ENCODE results near the gene SLC2A9.
"Not testable (repeated sequence)": the region's sequence is repeated elsewhere in the genome, so short reads cannot be mapped to it uniquely, and the experiment has no call there.

Gene SLC2A9

GRCh38 chr4:9983211-9983610 is 38.1 kb downstream of the SLC2A9 start:
- ATAC-seq: no peak
- TF ChIP-seq ZFP3 (CRISPR knock-in tag; IDR thresholded peaks at IDR 0.05) (no peak), ZNF565 (CRISPR knock-in tag; conservative IDR thresholded peaks at IDR 0.05; ENCODE audit: low read depth) (no peak), ZNF8 (CRISPR knock-in tag; IDR thresholded peaks at IDR 0.05) (no peak), ARNTL (CRISPR knock-in tag; IDR thresholded peaks at IDR 0.05; ENCODE audit: borderline replicate concordance, low read depth) (no peak), TOX (CRISPR knock-in tag; IDR thresholded peaks at IDR 0.05; ENCODE audit: borderline replicate concordance) (no peak), RARB (CRISPR knock-in tag; IDR thresholded peaks at IDR 0.05) (no peak), TCF4 (CRISPR knock-in tag; IDR thresholded peaks at IDR 0.05; ENCODE audit: borderline replicate concordance) (no peak)
- TF ChIP-seq, protein P1, sequence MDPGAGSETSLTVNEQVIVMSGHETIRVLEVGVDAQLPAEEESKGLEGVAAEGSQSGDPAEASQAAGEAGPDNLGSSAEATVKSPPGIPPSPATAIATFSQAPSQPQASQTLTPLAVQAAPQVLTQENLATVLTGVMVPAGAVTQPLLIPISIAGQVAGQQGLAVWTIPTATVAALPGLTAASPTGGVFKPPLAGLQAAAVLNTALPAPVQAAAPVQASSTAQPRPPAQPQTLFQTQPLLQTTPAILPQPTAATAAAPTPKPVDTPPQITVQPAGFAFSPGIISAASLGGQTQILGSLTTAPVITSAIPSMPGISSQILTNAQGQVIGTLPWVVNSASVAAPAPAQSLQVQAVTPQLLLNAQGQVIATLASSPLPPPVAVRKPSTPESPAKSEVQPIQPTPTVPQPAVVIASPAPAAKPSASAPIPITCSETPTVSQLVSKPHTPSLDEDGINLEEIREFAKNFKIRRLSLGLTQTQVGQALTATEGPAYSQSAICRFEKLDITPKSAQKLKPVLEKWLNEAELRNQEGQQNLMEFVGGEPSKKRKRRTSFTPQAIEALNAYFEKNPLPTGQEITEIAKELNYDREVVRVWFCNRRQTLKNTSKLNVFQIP (CRISPR knock-in tag; IDR thresholded peaks at IDR 0.05; ENCODE audit: borderline replicate concordance, low read depth): no peak

- not testable (repeated sequence) for ATAC-seq
These were observed 39.4 kb downstream of the SLC2A9 start for GRCh38 chr4:9981899-9982298.

DNA sequence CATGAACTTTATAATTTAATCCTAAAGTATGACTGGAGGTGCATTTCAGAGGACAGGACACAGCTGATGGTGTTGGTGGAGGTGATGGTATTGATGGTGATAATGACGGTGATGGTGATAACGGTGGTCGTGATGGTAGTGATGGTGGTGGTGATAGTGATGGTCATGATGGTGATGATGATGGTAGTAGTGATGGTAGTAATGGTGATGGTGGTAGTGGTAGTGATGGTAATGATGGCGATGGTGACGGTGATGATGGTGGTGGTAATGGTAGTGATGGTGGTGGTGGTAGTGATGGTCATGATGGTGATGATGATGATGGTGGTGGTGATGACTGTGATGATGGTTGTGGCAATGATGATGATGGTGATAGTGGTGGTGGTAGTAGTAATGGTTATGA is 40.4 kb downstream of the SLC2A9 start:
- ATAC-seq: no peak
- TF ChIP-seq TOX (CRISPR knock-in tag; IDR thresholded peaks at IDR 0.05; ENCODE audit: borderline replicate concordance): no peak
- TF ChIP-seq ZFP30 (CRISPR knock-in tag; IDR thresholded peaks at IDR 0.05): no peak
- no peak for TF ChIP-seq TSHZ2 (CRISPR knock-in tag; IDR thresholded peaks at IDR 0.05)
- TF ChIP-seq, protein P2, sequence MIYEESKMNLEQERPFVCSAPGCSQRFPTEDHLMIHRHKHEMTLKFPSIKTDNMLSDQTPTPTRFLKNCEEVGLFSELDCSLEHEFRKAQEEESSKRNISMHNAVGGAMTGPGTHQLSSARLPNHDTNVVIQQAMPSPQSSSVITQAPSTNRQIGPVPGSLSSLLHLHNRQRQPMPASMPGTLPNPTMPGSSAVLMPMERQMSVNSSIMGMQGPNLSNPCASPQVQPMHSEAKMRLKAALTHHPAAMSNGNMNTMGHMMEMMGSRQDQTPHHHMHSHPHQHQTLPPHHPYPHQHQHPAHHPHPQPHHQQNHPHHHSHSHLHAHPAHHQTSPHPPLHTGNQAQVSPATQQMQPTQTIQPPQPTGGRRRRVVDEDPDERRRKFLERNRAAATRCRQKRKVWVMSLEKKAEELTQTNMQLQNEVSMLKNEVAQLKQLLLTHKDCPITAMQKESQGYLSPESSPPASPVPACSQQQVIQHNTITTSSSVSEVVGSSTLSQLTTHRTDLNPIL (CRISPR knock-in tag; IDR thresholded peaks at IDR 0.05; ENCODE audit: low read depth): no peak
- TF ChIP-seq ESRRG (CRISPR knock-in tag; IDR thresholded peaks at IDR 0.05): no peak
- TF ChIP-seq ZNF8 (CRISPR knock-in tag; IDR thresholded peaks at IDR 0.05): no peak
- TF ChIP-seq CSDC2 (CRISPR knock-in tag; IDR thresholded peaks at IDR 0.05): no peak
- no peak for TF ChIP-seq ZFP3 (CRISPR knock-in tag; IDR thresholded peaks at IDR 0.05)
- TF ChIP-seq GLIS3 (CRISPR knock-in tag; IDR thresholded peaks at IDR 0.05): no peak
- no peak for TF ChIP-seq BACH2 (CRISPR knock-in tag; IDR thresholded peaks at IDR 0.05; ENCODE audit: borderline replicate concordance)
- TF ChIP-seq ZC3H10 (CRISPR knock-in tag; IDR thresholded peaks at IDR 0.05): no peak
- TF ChIP-seq ISL1 (CRISPR knock-in tag; IDR thresholded peaks at IDR 0.05): no peak
- TF ChIP-seq CSRNP3 (CRISPR knock-in tag; IDR thresholded peaks at IDR 0.05): no peak
- TF ChIP-seq, protein P3, sequence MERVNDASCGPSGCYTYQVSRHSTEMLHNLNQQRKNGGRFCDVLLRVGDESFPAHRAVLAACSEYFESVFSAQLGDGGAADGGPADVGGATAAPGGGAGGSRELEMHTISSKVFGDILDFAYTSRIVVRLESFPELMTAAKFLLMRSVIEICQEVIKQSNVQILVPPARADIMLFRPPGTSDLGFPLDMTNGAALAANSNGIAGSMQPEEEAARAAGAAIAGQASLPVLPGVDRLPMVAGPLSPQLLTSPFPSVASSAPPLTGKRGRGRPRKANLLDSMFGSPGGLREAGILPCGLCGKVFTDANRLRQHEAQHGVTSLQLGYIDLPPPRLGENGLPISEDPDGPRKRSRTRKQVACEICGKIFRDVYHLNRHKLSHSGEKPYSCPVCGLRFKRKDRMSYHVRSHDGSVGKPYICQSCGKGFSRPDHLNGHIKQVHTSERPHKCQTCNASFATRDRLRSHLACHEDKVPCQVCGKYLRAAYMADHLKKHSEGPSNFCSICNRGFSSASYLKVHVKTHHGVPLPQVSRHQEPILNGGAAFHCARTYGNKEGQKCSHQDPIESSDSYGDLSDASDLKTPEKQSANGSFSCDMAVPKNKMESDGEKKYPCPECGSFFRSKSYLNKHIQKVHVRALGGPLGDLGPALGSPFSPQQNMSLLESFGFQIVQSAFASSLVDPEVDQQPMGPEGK (CRISPR knock-in tag; IDR thresholded peaks at IDR 0.05; ENCODE audit: borderline replicate concordance): no peak
- no peak for TF ChIP-seq ZNF70 (CRISPR knock-in tag; IDR thresholded peaks at IDR 0.05)
- TF ChIP-seq ZNF565 (CRISPR knock-in tag; conservative IDR thresholded peaks at IDR 0.05; ENCODE audit: low read depth): no peak
- TF ChIP-seq, protein P1 (CRISPR knock-in tag; IDR thresholded peaks at IDR 0.05; ENCODE audit: borderline replicate concordance, low read depth): no peak
- TF ChIP-seq RARB (CRISPR knock-in tag; IDR thresholded peaks at IDR 0.05): no peak
